Epithelial cell of proximal tubule (primary cell): ENCODE measurements around the gene CEL. TPM values are rescaled to one million over a fixed set of nuclear protein-coding genes. Genes with fewer than 3 reads are reported as not detected.

Experiments used
- DNase-seq: peaks from one replicate; pipeline ENCODE4 v3.0.0-alpha.2; 2011; ENCODE audit warnings: low read depth
- H3K4me3 ChIP-seq: 2 replicates; pipeline ENCODE4 v1.5.1; 2011; ENCODE audit warnings: low read depth, mild to moderate bottlenecking, low read length
- CTCF ChIP-seq: conservative IDR thresholded peaks from 2 replicates; pipeline ENCODE4 v1.5.1; 2012; ENCODE audit warnings: low read depth, mild to moderate bottlenecking, low read length
- total RNA-seq: library from RNA; depleted of rRNA; stranded (reverse); fragments of >200 nt; gene quantifications from 2 replicates; pipeline ENCODE4 v1.2.3, GENCODE V29; 2015

CEL gene
- total RNA-seq, 1 donor from 2014 or later: 0.58 TPM

GRCh38 chr9:133046196-133046899 lies 15.4 kb upstream of the CEL start:
- no peak for DNase-seq
- no peak overlapping the region for H3K4me3 ChIP-seq
- TF ChIP-seq CTCF: no peak

- no peak for TF ChIP-seq CTCF
- no peak overlapping the region for H3K4me3 ChIP-seq
- no peak for DNase-seq
Measured at GRCh38 chr9:133046900-133047295, 14.9 kb upstream of the CEL start.

- no peak overlapping the region for H3K4me3 ChIP-seq
- peak; percentile 57 for TF ChIP-seq CTCF
- no peak for DNase-seq
Measured at GRCh38 chr9:133048595-133048994, 13.2 kb upstream of the CEL start.

GRCh38 chr9:133049043-133049442 lies 12.7 kb upstream of the CEL start:
- H3K4me3 ChIP-seq: no peak overlapping the region
- TF ChIP-seq CTCF: no peak
- no peak for DNase-seq

GRCh38 chr9:133050142-133050541 lies 11.6 kb upstream of the CEL start:
- TF ChIP-seq CTCF: no peak
- no peak overlapping the region for H3K4me3 ChIP-seq
- no peak for DNase-seq

GRCh38 chr9:133050781-133051180 lies 11.0 kb upstream of the CEL start:
- no peak for DNase-seq
- TF ChIP-seq CTCF: no peak
- no peak overlapping the region for H3K4me3 ChIP-seq

- DNase-seq: no peak
- H3K4me3 ChIP-seq: no peak overlapping the region
- TF ChIP-seq CTCF: no peak
Measured at GRCh38 chr9:133051281-133051900, 10.4 kb upstream of the CEL start.
